ENCODE results near the gene IFNL2.

The IFNL2 gene

DNA sequence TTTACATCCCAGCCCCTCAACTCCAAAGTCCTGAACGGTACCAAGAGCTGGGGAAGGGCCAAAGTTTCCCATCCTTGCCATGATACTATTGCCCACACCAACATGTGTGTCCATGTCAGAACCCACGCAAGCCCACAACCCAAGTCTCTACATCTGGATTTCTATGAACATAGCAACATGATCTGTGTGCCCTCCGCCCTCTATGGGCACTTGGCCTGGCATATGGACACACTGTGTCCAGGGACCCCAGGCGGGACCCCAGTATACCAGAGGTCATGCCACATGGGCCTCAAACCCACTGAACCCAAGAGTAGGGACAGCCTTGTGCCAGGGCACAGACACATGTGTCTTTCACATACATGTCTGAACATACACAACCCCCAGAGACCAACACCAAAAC, 50.5 kb downstream of the IFNL2 start:
- no peak for DNase-seq (ENCODE audit: low read depth)

DNA sequence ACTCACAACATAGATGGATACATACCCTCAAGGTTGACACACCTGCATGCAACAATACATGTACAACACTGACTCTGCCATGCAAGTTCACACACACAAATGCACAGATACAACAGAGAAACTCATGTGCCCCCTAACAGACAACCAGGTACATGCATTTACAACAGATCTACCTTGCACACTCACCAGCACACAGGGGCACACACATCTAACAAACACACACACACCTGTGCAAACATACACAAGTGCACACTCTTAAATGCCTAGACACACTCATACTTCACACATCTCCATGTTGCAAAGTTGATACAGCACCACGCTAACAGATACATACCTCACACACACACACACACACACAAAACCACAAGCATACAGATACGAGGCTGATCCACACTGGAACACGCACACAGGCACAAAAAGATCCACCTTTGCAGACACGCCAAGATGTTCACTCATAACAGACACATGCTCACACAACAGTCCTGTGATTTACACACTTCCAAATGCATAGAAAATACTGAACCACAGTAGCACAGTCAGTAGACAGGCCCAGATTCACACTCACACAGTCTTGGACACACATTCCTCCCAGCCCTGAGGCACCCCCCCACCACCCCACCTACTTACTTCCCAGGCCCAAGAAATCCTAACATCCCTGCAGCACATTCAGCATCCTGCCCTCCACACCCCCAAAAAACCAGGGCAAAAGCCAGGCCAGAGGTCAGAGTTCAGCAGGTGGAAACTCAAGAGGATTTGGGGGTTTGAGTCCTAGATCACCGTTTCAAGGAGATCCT, 51.1 kb downstream of the IFNL2 start:
- DNase-seq (ENCODE audit: low read depth), result no peak
